ENCODE results near the gene ALDH16A1.

ALDH16A1 gene

GRCh38 chr19:49514151-49514550 lies 61.1 kb downstream of the ALDH16A1 start:
- no peak for DNase-seq (ENCODE audit: low read depth)

- DNase-seq (ENCODE audit: low read depth) = no peak
Observed at GRCh38 chr19:49515767-49516166, 62.7 kb downstream of the ALDH16A1 start.

DNA sequence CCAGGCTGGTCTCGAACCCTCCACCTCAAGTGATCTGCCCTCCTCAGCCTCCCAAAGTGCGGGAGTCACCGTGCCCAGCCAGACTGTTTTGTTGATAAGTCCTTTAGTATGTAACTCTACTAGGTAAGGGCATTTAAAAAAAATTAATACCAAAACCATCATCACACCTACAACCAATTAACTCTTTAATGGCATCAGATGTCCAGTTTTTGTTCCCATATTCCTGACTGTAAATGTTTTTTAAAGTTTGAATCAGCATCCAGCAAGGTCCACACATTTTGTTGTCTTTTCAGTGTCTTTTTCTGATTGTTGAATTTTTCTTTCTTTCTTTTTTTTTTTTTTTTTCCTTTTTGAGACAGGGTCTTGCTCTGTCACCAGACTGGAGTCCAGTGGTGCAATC lies 65.0 kb downstream of the ALDH16A1 start:
- no peak for DNase-seq (ENCODE audit: low read depth)
